Small intestine (tissue), 7 donors: ENCODE data around the gene SIRT6. TPM values are rescaled to one million over a fixed set of nuclear protein-coding genes. Genes with fewer than 3 reads are reported as not detected.
"Not testable (repeated sequence)": the region's sequence is repeated elsewhere in the genome, so short reads cannot be mapped to it uniquely, and the experiment has no call there.

Experiments
- DNase-seq, 2 donors: peaks; one replicate each; pipeline versions ENCODE4 v3.0.0 to v3.0.0-alpha.2; 2013
- FAIRE-seq: peaks from 2 replicates; lab custom pipeline; 2012; peaks lifted over from hg19 to GRCh38; lab: Jason Lieb, UNC
- H3K27ac ChIP-seq, 3 donors: one replicate each; pipeline ENCODE4 v1.5.1; 2013; ENCODE audit warnings: low read length in 2 of 3, mild to moderate bottlenecking in 2 of 3, control low read depth in 1 of 3, inconsistent platforms in 1 of 3, low read depth in 1 of 3, moderate library complexity in 1 of 3
- H3K27me3 ChIP-seq, 3 donors: one replicate each; pipeline ENCODE4 v1.6.1; 2013; ENCODE audit warnings: low read length in 3 of 3, inconsistent platforms in 1 of 3; ENCODE audit not compliant: control insufficient read depth in 3 of 3, insufficient read depth in 3 of 3
- H3K36me3 ChIP-seq, 3 donors: one replicate each; pipeline ENCODE4 v1.6.1; 2013; ENCODE audit warnings: low read length in 3 of 3, inconsistent platforms in 1 of 3, low read depth in 1 of 3, mild to moderate bottlenecking in 1 of 3, moderate library complexity in 1 of 3; ENCODE audit not compliant: control insufficient read depth in 3 of 3, insufficient read depth in 2 of 3
- H3K4me1 ChIP-seq, 3 donors: one replicate each; pipeline ENCODE4 v1.6.1; 2013; ENCODE audit warnings: low read length in 2 of 3, inconsistent platforms in 1 of 3, low read depth in 1 of 3, mild to moderate bottlenecking in 1 of 3, moderate library complexity in 1 of 3; ENCODE audit not compliant: control insufficient read depth in 3 of 3, insufficient read depth in 2 of 3
- H3K4me3 ChIP-seq, 3 donors: one replicate each; pipeline ENCODE4 v1.5.1; 2013; ENCODE audit warnings: low read length in 3 of 3, control low read depth in 1 of 3, inconsistent platforms in 1 of 3, low read depth in 1 of 3, mild to moderate bottlenecking in 1 of 3, moderate library complexity in 1 of 3
- H3K9me3 ChIP-seq, 2 donors: one replicate each; pipeline ENCODE4 v1.6.1; 2013; ENCODE audit warnings: low read depth in 1 of 2, low read length in 1 of 2; ENCODE audit not compliant: control insufficient read depth in 2 of 2, insufficient read depth in 1 of 2
- WGBS, 3 donors: extraction: QIAGEN DNeasy Blood & Tissue Kit; methylation state at CpG; one replicate each; pipeline ENCODE4 v1.1.7; 2013; 5-methylcytosine and 5-hydroxymethylcytosine counted together
- polyA plus RNA-seq, 4 donors: library from polyadenylated mRNA; stranded (reverse) in 3 of 4; unstranded in 1 of 4; fragments of 200-250 nt in 3 of 4; fragments of 120-200 nt in 1 of 4; gene quantifications; one replicate each; pipeline versions ENCODE4 v1.2.1 to v1.2.3, GENCODE V29; 2013
- donor health status: healthy with polysubstance abuse.
- donor health status: control.
- donor health status: control.
- donor health status: Bipolar disorder and iron deficiency.
- donor health status: healthy.

SIRT6 gene
- polyA plus RNA-seq, 4 donors, result 24.1 to 48.1 (median 42.9) TPM

GRCh38 chr19:4130744-4131438, 51.5 kb downstream of the SIRT6 start:
- no peak for FAIRE-seq
- peak overlapping the region; percentile 91 to 95 (median 91) for H3K27ac ChIP-seq
- peak; percentile 91 to 99 for DNase-seq

GRCh38 chr19:4129050-4129449, 53.3 kb downstream of the SIRT6 start:
- peak overlapping the region in 2 of 3 donors; percentile 34 to 47 for H3K27ac ChIP-seq
- DNase-seq, result peak in 1 of 2 donors; percentile 59
- H3K4me3 ChIP-seq, H3K36me3 ChIP-seq, FAIRE-seq, H3K9me3 ChIP-seq, H3K27me3 ChIP-seq: not testable (repeated sequence)
- H3K4me1 ChIP-seq, result peaks cover 0 to 24% (median 0%) of the 10 kb centered on the region in 3 donors
- WGBS, 3 donors, result 37 to 71% (median 52%) methylated on average over 7 of the region's 7 CpGs

More at GRCh38 chr19:4130744-4131438, 51.5 kb downstream of the SIRT6 start:
- no peaks in the 10 kb centered on the region for H3K36me3 ChIP-seq
- H3K9me3 ChIP-seq, result peaks cover 0 to 4% of the 10 kb centered on the region in 2 donors
- H3K4me1 ChIP-seq, result peaks cover 0 to 25% (median 0%) of the 10 kb centered on the region in 3 donors
- 11 to 36% (median 20%) methylated on average over 8 of the region's 8 CpGs for WGBS, 3 donors
- no peaks in the 10 kb centered on the region for H3K27me3 ChIP-seq
- no peak overlapping the region for H3K4me3 ChIP-seq

GRCh38 chr19:4127322-4127721, 55.0 kb downstream of the SIRT6 start:
- not testable (repeated sequence) for H3K36me3 ChIP-seq, H3K27me3 ChIP-seq, H3K4me3 ChIP-seq, FAIRE-seq, H3K9me3 ChIP-seq
- Histone ChIP-seq H3K27ac (peak overlapping the region in 1 of 3 donors; percentile 68), H3K4me1 (peaks cover 2 to 30% (median 6%) of the 10 kb centered on the region in 3 donors)
- 35 to 66% (median 45%) methylated on average over 4 of the region's 4 CpGs for WGBS, 3 donors
- DNase-seq, result peak in 1 of 2 donors; percentile 71

- no peaks in the 10 kb centered on the region for H3K27me3 ChIP-seq
- H3K4me1 ChIP-seq, result peaks cover 4 to 9% (median 6%) of the 10 kb centered on the region in 3 donors
- DNase-seq (no peak), FAIRE-seq (no peak)
- H3K36me3 ChIP-seq, result peaks cover 0 to 17% (median 0%) of the 10 kb centered on the region in 3 donors
- peak overlapping the region in 1 of 3 donors; percentile 58 for H3K4me3 ChIP-seq
- no peak overlapping the region for H3K27ac ChIP-seq
- peaks cover 0 to 4% of the 10 kb centered on the region in 2 donors for H3K9me3 ChIP-seq
- 51 to 62% (median 60%) methylated on average over 8 of the region's 8 CpGs for WGBS, 3 donors
These were observed 57.7 kb downstream of the SIRT6 start for GRCh38 chr19:4124638-4125037.

Other genes starting within 250 kb of the SIRT6 start
- 1 to 10 TPM in 2 of 4 donors, under 1 TPM in 2; 0.43 to 6.8 (median 1.4) TPM for gene NMRK2, start 249.5 kb downstream of the SIRT6 start, polyA plus RNA-seq
- 10 to 100 TPM; 41.7 to 72.4 (median 60.5) TPM for gene DAPK3, start 211.5 kb downstream of the SIRT6 start, polyA plus RNA-seq
- 1,000 to 10,000 TPM in 3 of 4 donors, 100 to 1,000 TPM in 1; 962 to 2,089 (median 1,615) TPM for gene EEF2, start 197.1 kb downstream of the SIRT6 start, polyA plus RNA-seq
- 10 to 100 TPM; 10.8 to 30.4 (median 13.1) TPM for gene PIAS4, start 174.8 kb downstream of the SIRT6 start, polyA plus RNA-seq
- gene ZBTB7A, start 115.7 kb downstream of the SIRT6 start, polyA plus RNA-seq, result 10 to 100 TPM; 14.3 to 35.6 (median 21.9) TPM
- gene MAP2K2, start 58.4 kb downstream of the SIRT6 start, polyA plus RNA-seq, result 100 to 1,000 TPM; 157 to 522 (median 388) TPM
- gene CREB3L3, start 28.9 kb downstream of the SIRT6 start, polyA plus RNA-seq, result 100 to 1,000 TPM in 3 of 4 donors, 10 to 100 TPM in 1; 77.2 to 658 (median 308) TPM
- 1 to 10 TPM; 1.6 to 3.1 (median 2.3) TPM for gene ANKRD24, start 126 bp upstream of the SIRT6 start, polyA plus RNA-seq
- gene EBI3, start 47.0 kb upstream of the SIRT6 start, polyA plus RNA-seq, result 1 to 10 TPM in 3 of 4 donors, under 1 TPM in 1; 0.89 to 6.2 (median 4.9) TPM
- 10 to 100 TPM; 22.8 to 31.0 (median 29.0) TPM for gene YJU2, start 64.5 kb upstream of the SIRT6 start, polyA plus RNA-seq
- gene SHD, start 96.7 kb upstream of the SIRT6 start, polyA plus RNA-seq, result 10 to 100 TPM in 2 of 4 donors, 1 to 10 TPM in 2; 4.7 to 25.7 (median 10.6) TPM
- gene TMIGD2, start 119.8 kb upstream of the SIRT6 start, polyA plus RNA-seq, result 1 to 10 TPM; 1.2 to 6.2 (median 3.2) TPM
- 1 to 10 TPM; 1.3 to 3.2 (median 2.0) TPM for gene FSD1, start 122.0 kb upstream of the SIRT6 start, polyA plus RNA-seq
- 100 to 1,000 TPM in 2 of 4 donors, 10 to 100 TPM in 2; 75.5 to 261 (median 140) TPM for gene STAP2, start 156.3 kb upstream of the SIRT6 start, polyA plus RNA-seq
- 10 to 100 TPM; 20.9 to 45.1 (median 35.4) TPM for gene MPND, start 161.0 kb upstream of the SIRT6 start, polyA plus RNA-seq
- gene SH3GL1, start 218.0 kb upstream of the SIRT6 start, polyA plus RNA-seq, result 100 to 1,000 TPM in 3 of 4 donors, 10 to 100 TPM in 1; 64.9 to 132 (median 104) TPM
- 10 to 100 TPM in 2 of 4 donors, 1 to 10 TPM in 2; 4.0 to 13.5 (median 9.4) TPM for gene CHAF1A, start 220.1 kb upstream of the SIRT6 start, polyA plus RNA-seq